GM18517 (cell line): ENCODE measurements around the gene SVIP.

Experiments
- ATAC-seq: cut with Tn5 transposase; IDR thresholded peaks from one replicate; pipeline ENCODE4 v1.9.1; 2021; ENCODE audit warnings: mild to moderate bottlenecking, moderate library complexity; ENCODE audit not compliant: unreplicated experiment

SVIP gene

GRCh38 chr11:22795914-22796313, 33.7 kb downstream of the SVIP start:
- no peak for ATAC-seq

GRCh38 chr11:22792497-22792896, 37.1 kb downstream of the SVIP start:
- ATAC-seq: no peak

- peak; percentile 52 for ATAC-seq
These were observed 41.9 kb downstream of the SVIP start for GRCh38 chr11:22787551-22788162.

- ATAC-seq: no peak
These were observed 42.5 kb downstream of the SVIP start for GRCh38 chr11:22787055-22787454.

- peak; percentile 96 for ATAC-seq
These were observed 43.1 kb downstream of the SVIP start for GRCh38 chr11:22786475-22786874.

- no peak for ATAC-seq
These were observed 44.4 kb downstream of the SVIP start for GRCh38 chr11:22785251-22785650.

GRCh38 chr11:22780952-22781593, 48.5 kb downstream of the SVIP start:
- ATAC-seq: peak; percentile 97

GRCh38 chr11:22779850-22780249, 49.8 kb downstream of the SVIP start:
- no peak for ATAC-seq

GRCh38 chr11:22778642-22779041, 51.0 kb downstream of the SVIP start:
- ATAC-seq: no peak

GRCh38 chr11:22775248-22775647, 54.4 kb downstream of the SVIP start:
- ATAC-seq: no peak

GRCh38 chr11:22774716-22775115, 54.9 kb downstream of the SVIP start:
- ATAC-seq: peak; percentile 87

- no peak for ATAC-seq
These were observed 60.5 kb downstream of the SVIP start for GRCh38 chr11:22769081-22769480.
